Measurements from ENCODE around the gene B4GALT7.
"Not testable (repeated sequence)": the region's sequence is repeated elsewhere in the genome, so short reads cannot be mapped to it uniquely, and the experiment has no call there.

Gene B4GALT7

DNA sequence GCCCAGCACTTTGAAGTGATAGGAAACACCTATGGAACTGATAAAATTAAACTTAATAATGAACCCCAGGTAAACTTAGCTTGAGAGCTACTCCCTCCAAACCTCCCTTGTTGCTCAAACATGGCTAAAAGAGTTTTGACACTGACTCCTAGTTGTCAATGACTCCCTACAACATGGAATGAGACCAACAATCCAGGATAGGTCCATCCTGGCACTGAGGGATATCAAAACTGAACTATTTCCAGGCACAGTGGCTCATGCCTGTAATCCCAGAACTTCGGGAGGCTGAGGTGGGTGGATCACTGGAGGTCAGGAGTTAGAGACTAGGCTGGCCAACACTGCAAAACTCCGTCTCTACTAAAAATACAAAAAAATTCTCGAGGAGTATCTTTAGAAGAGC, 58.6 kb downstream of the B4GALT7 start:
- H3K9me3 Mint-ChIP-seq; intact Hi-C loops (cut with micrococcal nuclease); H3K27me3 Mint-ChIP-seq; H3K27ac Mint-ChIP-seq; H3K4me3 Mint-ChIP-seq; H3K36me3 Mint-ChIP-seq (ENCODE audit: low read depth): not testable (repeated sequence)
- peaks cover 31% of the 10 kb centered on the region for H3K4me1 Mint-ChIP-seq (ENCODE audit: low read depth)
